ENCODE results near the gene DCN.
A peak's percentile ranks its signal among the peaks of the same experiment; 100 is the strongest.

Gene DCN

DNA sequence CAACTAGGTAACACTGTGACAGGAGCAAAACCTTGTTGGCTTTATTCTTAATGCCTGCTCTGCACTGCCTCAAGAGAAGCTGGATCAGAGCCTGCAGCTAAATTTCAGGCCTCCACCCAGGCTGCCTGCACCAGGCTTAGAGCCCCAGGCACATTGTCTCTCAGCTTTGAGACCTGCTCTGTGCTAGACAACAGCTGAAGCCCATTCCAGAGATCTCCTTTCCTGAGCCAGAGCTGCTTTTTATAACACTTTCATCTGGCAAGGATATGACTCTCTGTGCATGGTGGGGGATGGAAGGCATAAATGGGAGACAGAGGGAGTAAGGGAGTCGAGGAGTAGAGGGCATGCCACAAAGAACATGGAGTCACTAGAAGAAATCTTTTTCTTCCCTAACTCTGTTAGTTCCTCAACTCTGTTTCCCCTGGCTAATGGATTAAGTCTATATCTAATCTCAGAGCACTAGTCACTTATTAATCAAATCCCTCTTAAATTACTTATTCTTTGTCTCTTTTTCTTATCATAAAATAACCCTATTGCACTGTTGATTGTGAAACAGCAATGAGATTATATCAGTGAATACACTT is 44.2 kb downstream of the DCN start:
- no peak for DNase-seq (ENCODE audit: low read depth)

DNA sequence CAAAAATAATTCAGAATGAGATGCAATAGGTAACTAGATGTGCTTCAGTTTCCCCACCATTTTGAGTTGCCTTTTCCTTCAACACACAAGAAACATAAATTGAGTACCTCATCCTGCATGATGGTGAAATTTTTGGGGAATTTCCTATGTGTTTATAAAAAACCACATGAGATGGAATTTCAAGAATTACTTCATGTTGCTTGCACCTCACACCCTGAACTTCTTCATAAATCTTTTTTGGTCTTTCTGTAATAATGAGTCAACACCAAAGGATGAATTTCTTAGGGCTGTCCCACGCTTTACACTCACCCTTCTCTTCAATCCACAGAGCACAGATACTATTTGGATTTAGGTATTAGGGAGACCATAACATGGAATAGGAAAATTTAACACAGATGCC is 48.7 kb downstream of the DCN start:
- peak; percentile 75 for DNase-seq (ENCODE audit: low read depth)

DNA sequence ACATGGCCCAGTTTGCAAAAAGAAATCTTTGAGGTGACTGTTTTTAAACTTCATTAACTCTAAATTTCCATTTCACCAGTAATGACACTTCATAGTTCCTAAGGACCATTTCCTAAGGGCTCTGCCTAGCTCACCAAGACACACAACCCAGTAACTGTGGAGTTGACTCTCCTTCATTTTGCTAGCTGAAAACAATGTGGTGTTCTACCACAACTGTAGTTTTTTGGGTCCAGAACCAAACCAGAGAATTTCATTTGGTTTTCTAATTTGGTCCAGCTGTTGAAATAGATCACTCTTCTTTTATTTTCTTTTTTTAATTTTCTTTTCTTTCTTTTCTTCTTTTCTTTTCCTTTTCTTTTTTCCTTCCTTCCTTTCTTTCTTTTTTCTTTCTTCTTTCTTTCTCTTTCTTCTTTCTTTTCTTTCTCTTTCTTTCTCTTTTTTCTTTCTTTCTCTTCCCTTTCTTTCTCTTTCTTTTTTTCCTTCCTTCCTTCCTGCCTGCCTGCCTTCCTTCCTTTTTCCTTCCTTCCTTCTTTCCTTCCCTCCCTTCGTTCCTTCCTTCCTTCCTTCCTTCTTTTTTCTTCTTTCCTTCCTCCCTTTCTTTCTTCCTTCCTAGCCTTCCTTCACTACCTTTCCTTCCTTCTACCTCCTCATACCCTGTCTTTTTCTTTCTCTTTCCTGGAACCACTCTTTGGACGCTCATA is 52.8 kb downstream of the DCN start:
- DNase-seq (ENCODE audit: low read depth) = no peak

DNA sequence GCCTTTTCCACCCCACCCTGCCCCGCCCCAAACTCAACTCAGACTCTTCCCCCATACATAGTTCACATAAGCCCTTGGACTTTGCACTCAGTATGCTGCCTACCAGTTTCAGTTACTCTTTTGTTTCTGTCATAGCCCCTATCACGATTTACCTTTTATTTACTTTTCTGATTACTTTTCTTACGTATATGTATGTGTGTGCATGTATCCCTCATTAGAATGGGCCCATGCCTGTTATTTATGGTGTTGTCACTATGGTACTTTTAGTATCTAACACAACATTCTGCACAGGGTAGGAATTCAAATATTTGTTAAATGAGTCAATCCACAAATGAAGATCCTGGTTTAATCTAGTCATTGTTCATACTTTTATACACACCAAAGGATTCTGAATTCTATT is 54.9 kb downstream of the DCN start:
- peak; percentile 72 for DNase-seq (ENCODE audit: low read depth)

DNA sequence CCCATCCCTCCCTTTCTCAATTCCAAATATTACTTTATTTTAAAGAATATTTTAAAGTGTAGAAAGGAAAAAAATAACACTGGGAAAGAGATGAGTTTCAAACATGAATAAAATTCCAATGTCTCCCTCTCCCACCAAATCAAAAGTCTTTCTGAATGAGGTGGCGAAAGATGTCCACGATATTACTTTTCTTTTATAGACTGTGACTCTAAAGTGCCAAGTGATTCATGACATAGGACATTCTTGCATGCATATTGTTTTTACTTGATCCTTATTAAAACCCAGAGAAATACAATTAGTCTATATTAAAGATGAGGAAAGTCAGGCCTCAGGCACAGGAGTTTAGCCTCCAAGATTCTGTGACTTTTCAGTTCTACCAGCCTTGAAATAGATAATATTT is 55.3 kb downstream of the DCN start:
- DNase-seq (ENCODE audit: low read depth) = no peak

DNA sequence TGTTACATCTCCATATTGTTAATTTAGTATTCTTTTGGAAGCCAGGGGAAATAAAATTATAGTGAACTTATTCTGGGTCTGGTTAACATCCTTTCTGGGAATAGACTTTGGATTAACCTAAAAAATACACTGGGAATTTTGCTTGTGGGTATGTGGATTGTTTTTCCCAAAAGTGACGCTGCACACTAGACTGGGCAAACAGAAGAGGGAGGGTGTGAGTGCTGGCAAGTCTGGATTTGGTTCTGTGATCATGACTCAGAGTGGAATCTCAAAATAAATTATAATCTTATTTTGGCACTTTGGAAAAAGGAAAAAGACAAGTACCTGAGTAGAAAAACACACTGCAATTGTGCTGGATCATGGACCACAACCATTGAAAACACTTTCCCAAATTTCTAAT is 56.1 kb downstream of the DCN start:
- no peak for DNase-seq (ENCODE audit: low read depth)

DNA sequence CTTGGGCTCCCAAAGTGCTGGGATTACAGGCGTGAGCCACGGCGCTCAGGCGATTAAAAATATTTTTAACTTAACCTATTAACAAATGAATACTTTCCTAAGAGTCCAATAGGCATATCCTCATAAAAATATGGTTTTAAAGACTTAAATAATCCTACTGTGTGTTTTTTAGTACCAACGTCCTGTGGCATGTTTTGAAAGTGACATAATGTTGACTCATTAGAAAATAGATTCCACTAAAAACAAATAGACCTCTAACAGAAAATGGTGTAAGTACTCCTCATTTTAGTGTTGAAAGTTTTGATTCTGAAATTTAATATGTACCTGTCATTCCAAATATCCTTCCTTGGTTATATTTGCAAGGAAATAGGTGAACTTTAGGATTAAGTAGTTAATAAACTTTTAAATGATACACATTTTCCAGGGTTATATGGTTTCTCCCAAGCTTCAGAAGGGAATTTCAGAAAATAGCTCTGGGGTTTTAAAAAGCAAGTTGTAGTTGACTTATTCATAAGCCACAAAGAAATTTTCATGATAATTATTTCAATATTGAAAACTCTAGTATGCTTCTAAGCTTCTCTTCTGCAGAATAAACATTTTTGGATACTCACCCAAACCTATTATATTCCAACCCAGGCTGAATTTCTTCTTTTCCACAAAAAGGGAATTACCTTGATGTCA is 59.2 kb downstream of the DCN start:
- DNase-seq (ENCODE audit: low read depth) = no peak

DNA sequence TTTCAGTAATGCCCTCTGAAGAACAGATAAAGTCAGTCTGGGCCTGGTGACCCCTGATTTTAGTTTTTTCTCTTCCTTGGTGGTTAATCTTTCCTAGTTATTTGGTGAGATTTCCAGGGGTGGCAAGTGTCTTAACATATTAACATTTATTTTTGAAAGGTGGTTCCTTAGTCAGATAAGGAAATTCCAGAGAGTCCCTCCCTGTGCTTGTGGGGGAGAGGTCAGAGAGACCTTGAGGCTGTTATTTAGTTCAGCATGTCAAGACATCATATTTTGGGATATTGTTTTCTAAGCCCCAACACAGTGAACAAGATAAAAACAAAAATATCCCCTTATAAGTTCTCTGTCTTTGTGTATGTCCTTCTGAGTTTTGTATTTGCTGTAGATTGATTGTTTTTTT is 61.8 kb downstream of the DCN start:
- no peak for DNase-seq (ENCODE audit: low read depth)

DNA sequence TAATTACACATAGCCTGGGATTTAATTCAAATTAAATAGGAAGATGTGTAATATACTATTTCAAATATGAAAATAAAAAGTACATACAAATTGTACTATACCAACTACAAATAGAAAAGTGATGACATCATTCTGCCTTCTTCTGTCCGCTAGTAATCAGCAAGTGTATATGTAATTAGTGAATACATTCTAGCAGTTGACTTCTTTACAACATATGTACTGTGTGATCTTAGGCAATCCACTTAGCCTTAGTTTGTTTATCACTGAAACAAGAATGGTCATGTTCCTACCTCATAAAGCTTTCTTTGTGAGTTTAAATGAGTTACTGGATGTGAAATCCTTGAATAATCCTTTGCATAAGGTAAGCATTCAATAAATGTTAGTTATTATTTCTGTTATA is 63.5 kb downstream of the DCN start:
- no peak for DNase-seq (ENCODE audit: low read depth)

DNA sequence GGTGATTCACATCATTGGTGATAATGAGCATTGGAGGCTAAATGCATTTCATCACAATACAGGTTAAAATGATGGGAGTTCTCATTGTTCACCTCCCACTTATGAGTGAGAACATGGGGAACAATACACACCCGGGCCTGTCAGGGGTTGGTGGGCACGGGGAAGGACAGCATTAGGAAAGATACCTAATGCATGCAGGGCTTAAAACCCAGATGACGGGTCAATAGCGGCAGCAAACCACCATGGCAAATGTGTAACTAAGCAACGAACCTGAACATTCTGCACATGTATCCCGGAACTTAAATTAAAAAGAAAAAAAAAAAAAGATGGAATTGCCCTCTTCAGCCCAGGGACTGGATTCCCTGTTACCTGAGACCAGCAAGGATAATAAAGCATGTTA is 69.0 kb downstream of the DCN start:
- no peak for DNase-seq (ENCODE audit: low read depth)

DNA sequence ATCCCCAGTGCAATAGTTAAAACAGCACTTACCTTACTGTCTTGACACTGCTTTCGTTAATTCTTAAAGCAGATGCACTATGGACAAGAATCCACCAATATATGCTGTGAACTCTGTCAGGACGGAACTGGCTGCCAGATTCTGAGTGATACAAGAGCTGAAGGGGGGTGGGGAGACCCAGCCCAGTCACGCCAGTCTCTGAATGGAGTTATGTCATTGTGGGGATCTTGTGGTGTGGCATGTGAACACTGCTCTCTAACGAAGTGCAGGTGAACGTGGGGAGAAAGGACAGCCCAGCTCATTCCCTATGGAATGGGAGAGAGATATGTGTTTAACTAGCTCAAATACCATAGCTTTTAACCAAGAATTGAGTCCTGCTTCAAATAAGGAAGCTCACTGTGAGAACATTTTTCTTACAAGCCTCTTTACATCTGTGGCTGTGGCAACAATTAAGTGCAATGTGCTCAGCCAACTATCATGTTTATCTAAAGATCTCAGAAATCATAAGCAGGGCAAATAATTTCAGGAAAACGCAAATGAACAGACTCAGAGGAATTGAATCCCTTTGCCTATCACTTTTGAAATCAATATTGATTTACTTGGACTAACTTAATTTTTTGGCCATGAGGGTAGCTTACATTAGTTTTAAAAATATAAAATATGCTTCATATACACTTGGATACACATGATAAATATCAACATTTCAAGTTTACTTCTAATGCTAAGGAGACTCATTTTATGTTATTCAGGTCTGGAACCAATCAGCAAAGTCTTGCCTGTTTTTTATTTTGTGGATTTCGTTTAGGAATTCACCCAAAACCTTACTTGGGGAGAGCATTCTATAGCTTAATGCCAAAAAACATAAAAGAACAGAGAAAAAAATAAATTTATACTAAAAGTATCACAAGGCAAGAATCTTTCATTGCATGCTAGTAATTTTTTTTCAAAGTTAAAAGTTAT is 71.0 kb downstream of the DCN start, which contains the start of gene LUM:
Gene LUM, minus strand, starts transcription at position 129 of the 960 bp plus-strand sequence. CDS start 2,515 bp downstream, outside the sequence.
- DNase-seq (ENCODE audit: low read depth) = no peak

DNA sequence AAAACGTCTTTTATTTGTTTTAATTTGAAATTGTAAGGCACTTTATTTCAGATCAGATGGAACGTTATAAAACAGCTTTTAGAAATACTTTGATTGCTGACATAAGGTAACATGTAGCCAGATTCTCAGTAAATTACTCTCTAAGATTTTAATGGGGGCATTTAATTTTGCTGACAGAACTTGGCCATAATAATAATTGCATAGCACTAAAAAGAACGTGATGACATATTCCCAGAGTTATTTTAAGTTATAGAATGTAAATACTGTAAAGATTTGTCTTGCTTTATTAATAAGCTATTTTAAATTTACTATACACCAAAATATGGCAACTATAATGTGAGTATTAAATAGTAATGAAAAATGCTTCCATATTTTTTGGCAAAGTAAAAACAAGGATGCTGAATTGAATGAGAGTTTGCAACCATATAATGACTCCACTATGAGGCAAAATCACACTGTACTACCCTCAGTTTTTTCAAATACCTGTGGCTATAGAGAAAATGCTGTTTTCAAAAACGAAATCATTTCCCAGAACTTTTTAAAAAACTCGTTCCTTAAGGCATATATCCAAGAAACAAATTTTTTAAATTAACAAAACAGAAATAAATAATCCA is 72.2 kb downstream of the DCN start:
- DNase-seq (ENCODE audit: low read depth) = no peak

DNA sequence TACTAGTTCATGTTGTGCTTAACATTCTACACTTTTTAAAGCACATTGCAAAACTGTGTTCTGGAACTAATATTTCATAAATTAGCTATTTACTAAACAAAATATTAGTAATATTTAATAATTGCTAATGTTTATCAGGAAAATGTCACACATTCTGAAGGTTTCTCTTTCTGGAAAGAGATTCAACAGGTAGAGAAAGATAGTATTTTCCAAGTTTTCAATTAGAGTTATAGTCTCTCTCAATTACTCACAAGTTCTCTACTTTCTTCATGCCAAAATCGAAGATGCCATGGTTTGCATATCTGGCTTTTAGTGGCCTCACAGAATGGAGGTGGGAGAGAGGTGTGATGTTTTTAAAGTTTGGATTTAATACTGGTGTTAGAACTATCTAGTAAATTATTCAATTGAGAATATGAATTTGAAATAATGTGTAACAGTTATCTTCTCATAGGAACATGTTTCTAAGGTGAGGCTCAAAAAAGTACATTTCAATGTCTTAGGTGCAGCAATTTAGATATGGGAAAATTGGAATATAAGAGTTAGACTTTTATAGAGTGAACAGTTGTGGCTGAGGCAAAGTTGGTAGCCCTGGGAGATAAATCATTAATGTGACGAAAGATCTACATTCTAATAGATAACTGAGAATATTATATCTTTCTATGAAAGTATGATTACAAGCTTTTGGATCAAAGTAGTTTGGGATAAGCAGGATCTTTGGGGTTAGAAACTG is 72.9 kb downstream of the DCN start:
- DNase-seq (ENCODE audit: low read depth) = no peak

DNA sequence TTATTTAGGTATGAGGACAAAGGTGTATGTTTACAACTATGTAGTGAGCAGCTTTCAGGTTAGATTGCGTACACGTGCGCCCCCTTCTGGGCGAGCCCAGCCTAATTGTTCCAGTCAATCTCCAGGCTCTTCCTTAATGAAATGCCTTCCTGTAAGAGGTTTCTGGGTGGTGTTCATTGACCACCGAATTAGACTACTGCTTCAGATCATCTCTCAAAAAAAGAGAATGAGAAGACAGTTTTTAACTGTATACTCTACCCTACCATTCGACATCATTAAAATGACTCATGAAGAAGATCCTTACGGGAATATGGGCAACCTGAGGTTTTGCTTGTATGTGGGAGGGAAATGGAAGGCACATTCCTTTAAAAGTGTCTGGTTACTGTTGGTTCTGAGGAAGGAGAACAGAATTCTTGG is 73.5 kb downstream of the DCN start:
- peak; percentile 60 for DNase-seq (ENCODE audit: low read depth)

DNA sequence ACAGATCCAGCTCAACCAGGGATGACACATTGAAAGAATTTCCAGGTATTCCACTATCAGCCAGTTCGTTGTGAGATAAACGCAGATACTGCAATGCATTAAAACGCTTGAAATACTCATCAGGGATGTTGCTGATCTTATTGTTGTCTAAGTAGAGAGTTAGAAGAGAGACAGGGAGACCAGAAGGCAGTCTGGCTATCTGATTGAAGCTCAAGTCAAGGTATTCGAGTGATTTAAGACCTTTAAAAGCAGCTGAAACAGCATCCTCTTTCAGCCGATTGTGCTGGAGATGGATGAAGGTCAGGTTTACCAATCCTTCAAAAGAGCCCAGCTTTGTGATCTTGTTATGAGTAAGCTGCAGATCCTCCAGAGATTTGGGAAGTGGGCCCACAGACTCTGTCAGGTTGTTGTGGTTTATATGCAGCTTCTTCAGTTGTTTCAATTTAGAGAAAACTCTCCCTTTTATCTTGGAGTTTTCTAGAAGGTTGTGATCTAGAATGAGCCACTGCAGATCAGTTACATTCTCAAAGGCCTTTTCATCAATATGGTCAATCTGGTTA is 74.3 kb downstream of the DCN start:
- DNase-seq (ENCODE audit: low read depth) = no peak

DNA sequence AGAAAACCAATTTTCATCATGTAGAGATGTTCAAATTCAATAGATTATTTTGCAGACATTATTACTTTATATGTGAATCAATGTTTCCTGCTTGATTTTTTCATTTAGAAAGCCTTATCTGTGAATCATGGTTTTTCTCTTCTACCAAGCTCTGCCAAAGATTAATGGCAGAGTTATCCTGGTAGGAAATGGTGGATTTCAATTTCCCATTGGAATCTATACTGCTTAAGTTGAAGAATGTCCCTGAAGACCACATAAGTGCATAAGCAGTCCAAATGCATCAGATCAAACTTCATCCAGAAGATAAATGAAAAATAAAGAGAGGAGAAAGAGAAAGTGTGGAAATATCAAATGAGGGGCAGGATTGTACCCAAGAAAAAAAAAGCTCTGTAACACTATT is 76.3 kb downstream of the DCN start:
- DNase-seq (ENCODE audit: low read depth) = no peak

DNA sequence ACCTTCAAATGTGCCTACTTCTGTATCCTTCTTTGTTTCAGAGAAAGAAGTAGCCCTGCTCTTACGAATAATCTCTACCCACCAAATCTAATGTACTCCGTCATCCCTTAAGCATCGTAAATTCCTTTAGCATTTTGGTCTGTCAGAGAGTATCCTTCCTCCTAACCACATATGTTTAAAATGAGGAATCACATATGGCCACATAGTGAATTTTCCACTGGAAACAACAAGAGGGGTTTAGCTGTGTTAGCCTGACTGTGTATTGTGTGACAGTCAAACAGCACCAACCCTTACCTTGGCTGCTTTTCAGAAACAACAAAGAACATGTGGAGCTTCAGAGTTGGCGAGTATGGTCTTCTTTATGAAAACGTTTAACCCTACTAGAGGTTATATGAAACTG is 76.8 kb downstream of the DCN start:
- no peak for DNase-seq (ENCODE audit: low read depth)

DNA sequence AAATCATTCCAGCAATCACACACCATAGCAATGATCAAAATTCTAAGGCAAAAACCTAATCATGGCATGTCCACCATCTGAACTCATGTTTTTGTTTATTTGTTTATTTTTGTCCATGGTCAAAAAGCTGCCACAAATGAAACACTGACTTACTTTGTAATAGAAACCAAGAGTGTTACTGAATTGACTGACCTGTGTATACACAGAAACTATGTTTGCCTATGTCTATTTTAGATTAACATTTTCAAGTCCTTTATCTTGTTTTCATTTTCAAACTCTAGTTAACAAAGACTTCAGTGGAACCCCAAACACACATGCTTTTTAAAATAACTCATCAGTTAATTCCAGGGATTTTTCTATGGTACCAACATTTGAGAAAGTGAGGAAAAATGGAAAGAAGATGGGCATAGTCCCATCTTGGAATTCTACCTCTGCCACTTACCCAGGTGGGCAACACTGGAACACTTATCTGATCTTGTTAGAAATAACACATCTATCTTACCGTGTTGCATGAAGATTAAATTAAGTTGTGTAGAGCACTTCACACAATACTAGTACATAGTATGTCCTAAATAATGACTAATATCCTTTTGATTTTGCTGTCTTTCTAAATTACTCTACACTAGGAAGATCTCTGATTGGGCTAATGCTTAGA is 77.7 kb downstream of the DCN start:
- no peak for DNase-seq (ENCODE audit: low read depth)

DNA sequence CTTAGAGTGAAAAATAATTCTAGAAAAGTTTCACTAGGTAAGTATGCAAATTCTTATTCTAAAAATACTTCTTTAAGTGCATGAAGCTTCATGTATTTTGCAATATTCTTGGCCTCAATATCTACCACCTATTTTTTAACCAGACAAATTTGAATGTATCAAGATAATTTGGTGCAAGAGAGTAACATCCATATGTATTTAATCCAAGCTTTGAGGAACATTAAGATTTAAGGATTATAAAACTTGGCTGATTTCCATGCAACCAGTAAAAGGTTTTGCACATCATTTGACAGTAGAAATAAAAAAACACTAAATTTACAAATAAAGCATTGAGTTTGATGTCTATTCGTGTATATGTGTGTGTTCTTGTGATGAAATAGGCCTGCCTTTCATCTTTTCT is 79.0 kb downstream of the DCN start:
- no peak for DNase-seq (ENCODE audit: low read depth)

DNA sequence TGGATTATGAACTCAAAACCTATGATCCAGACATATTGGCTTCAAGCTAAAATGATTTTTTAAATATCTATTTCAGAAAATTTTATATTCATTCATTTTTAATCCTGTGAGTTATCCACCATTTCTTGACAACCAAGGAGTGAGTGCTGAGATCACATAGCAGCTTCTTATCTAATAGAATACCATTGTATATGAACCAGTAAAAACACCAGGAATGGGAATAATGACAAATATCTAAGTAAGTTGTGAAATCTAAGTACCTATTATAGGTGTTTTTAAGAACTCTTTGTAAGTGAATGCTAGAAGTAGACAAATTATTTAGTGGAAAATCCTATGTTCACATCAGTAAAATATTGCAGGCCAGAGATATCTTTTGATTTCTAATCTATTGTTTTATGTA is 79.5 kb downstream of the DCN start:
- no peak for DNase-seq (ENCODE audit: low read depth)
